GM12873 (cell line): ENCODE results near the gene SSTR4.

Experiments used
- CTCF ChIP-seq: IDR thresholded peaks from 2 replicates; pipeline ENCODE4 v1.5.1; 2012; ENCODE audit warnings: low read depth, mild to moderate bottlenecking, moderate library complexity, low read length, control low read depth; ENCODE audit not compliant: insufficient read depth; ENCODE audit errors: missing control alignments

The SSTR4 gene

GRCh38 chr20:23084845-23085365 is 49.8 kb downstream of the SSTR4 start:
- no peak for TF ChIP-seq CTCF

GRCh38 chr20:23085436-23086055 is 50.4 kb downstream of the SSTR4 start:
- no peak for TF ChIP-seq CTCF

- TF ChIP-seq CTCF = no peak
Measured at GRCh38 chr20:23086056-23086566, 51.0 kb downstream of the SSTR4 start, which contains the start of gene CD93. TSS of gene CD93 (minus strand) at chr20:23086324. CDS start at chr20:23086192, 132 bp downstream.

- no peak for TF ChIP-seq CTCF
Measured at GRCh38 chr20:23086931-23087411, 51.9 kb downstream of the SSTR4 start.

GRCh38 chr20:23087587-23088251 is 52.6 kb downstream of the SSTR4 start:
- TF ChIP-seq CTCF = no peak
